Islet precursor cell (in vitro differentiated cells): ENCODE results near the gene TNIK.
"Not testable (repeated sequence)": the region's sequence is repeated elsewhere in the genome, so short reads cannot be mapped to it uniquely, and the experiment has no call there.

Experiments used
- DNase-seq: peaks from one replicate; pipeline ENCODE4 v3.0.0-alpha.2; 2018

TNIK gene

GRCh38 chr3:171380711-171381425, 79.3 kb downstream of the TNIK start:
- DNase-seq: no peak

- DNase-seq: no peak
Measured at GRCh38 chr3:171379961-171380483, 80.2 kb downstream of the TNIK start.

- peak; percentile 63 for DNase-seq
Measured at GRCh38 chr3:171379281-171379680, 80.9 kb downstream of the TNIK start.

- DNase-seq: no peak
Measured at GRCh38 chr3:171378586-171378985, 81.6 kb downstream of the TNIK start.

GRCh38 chr3:171377859-171378258, 82.3 kb downstream of the TNIK start:
- no peak for DNase-seq

GRCh38 chr3:171376596-171376947, 83.6 kb downstream of the TNIK start:
- no peak for DNase-seq

GRCh38 chr3:171375666-171376595, 84.3 kb downstream of the TNIK start:
- DNase-seq: no peak

- DNase-seq: no peak
Measured at GRCh38 chr3:171374661-171375285, 85.4 kb downstream of the TNIK start.

GRCh38 chr3:171374260-171374659, 85.9 kb downstream of the TNIK start:
- DNase-seq: no peak

GRCh38 chr3:171373711-171374110, 86.5 kb downstream of the TNIK start:
- no peak for DNase-seq

GRCh38 chr3:171372694-171373093, 87.5 kb downstream of the TNIK start:
- DNase-seq: no peak

GRCh38 chr3:171371354-171371753, 88.9 kb downstream of the TNIK start:
- no peak for DNase-seq

- DNase-seq: no peak
Measured at GRCh38 chr3:171369156-171369555, 91.0 kb downstream of the TNIK start.

GRCh38 chr3:171366738-171367137, 93.5 kb downstream of the TNIK start:
- not testable (repeated sequence) for DNase-seq

- DNase-seq: no peak
Measured at GRCh38 chr3:171366043-171366442, 94.2 kb downstream of the TNIK start.

- DNase-seq: no peak
Measured at GRCh38 chr3:171365489-171365888, 94.7 kb downstream of the TNIK start.

- no peak for DNase-seq
Measured at GRCh38 chr3:171364500-171364899, 95.7 kb downstream of the TNIK start.

GRCh38 chr3:171363202-171363601, 97.0 kb downstream of the TNIK start:
- no peak for DNase-seq

GRCh38 chr3:171362575-171362974, 97.6 kb downstream of the TNIK start:
- DNase-seq: no peak

- DNase-seq: no peak
Measured at GRCh38 chr3:171358881-171359198, 101.4 kb downstream of the TNIK start.

- DNase-seq: no peak
Measured at GRCh38 chr3:171358181-171358880, 101.9 kb downstream of the TNIK start.

- no peak for DNase-seq
Measured at GRCh38 chr3:171357721-171358120, 102.5 kb downstream of the TNIK start.

- no peak for DNase-seq
Measured at GRCh38 chr3:171356251-171356650, 104.0 kb downstream of the TNIK start.
